Hematopoietic multipotent progenitor cell treated with erythropoietin and hydrocortisone succinate and interleukin-3 and kit ligand, for 4 days (in vitro differentiated cells): ENCODE data around the gene FGF22.
"Not testable (repeated sequence)": the region's sequence is repeated elsewhere in the genome, so short reads cannot be mapped to it uniquely, and the experiment has no call there.

Experiments
- DNase-seq: peaks from one replicate; pipeline ENCODE4 v3.0.0-alpha.2; 2015

The FGF22 gene

GRCh38 chr19:639253-640160 is at the start of gene FGF22:
Gene FGF22, plus strand, starts transcription at chr19:639879. Its CDS starts 47 bp downstream, at chr19:639926.
- DNase-seq = peak; percentile 96

- DNase-seq = peak; percentile 61
Observed at GRCh38 chr19:590396-590745, 49.3 kb upstream of the FGF22 start.

GRCh38 chr19:590750-591098 is 49.0 kb upstream of the FGF22 start:
- no peak for DNase-seq

- DNase-seq = peak; percentile 53
Observed at GRCh38 chr19:591099-591958, 48.4 kb upstream of the FGF22 start.

- no peak for DNase-seq
Observed at GRCh38 chr19:592101-592500, 47.6 kb upstream of the FGF22 start.

GRCh38 chr19:593055-593454 is 46.6 kb upstream of the FGF22 start:
- no peak for DNase-seq

GRCh38 chr19:593505-593904 is 46.2 kb upstream of the FGF22 start:
- no peak for DNase-seq

- no peak for DNase-seq
Observed at GRCh38 chr19:594265-594870, 45.3 kb upstream of the FGF22 start.

GRCh38 chr19:595326-596262 is 44.1 kb upstream of the FGF22 start:
- no peak for DNase-seq

GRCh38 chr19:596263-596655 is 43.4 kb upstream of the FGF22 start:
- DNase-seq = no peak

GRCh38 chr19:597406-598315 is 42.0 kb upstream of the FGF22 start:
- no peak for DNase-seq

GRCh38 chr19:601310-601709 is 38.4 kb upstream of the FGF22 start:
- DNase-seq = no peak

- no peak for DNase-seq
Observed at GRCh38 chr19:601790-602189, 37.9 kb upstream of the FGF22 start.

GRCh38 chr19:602391-603301 is 37.0 kb upstream of the FGF22 start:
- no peak for DNase-seq

- not testable (repeated sequence) for DNase-seq
Observed at GRCh38 chr19:603302-603639, 36.4 kb upstream of the FGF22 start.

GRCh38 chr19:603779-604178 is 35.9 kb upstream of the FGF22 start:
- not testable (repeated sequence) for DNase-seq

GRCh38 chr19:604355-604754 is 35.3 kb upstream of the FGF22 start:
- peak; percentile 68 for DNase-seq

- DNase-seq = peak; percentile 49
Observed at GRCh38 chr19:605061-605971, 34.4 kb upstream of the FGF22 start.
